GM15510 (cell line): ENCODE results near the gene RMND5B.

Experiments used
- POLR2A ChIP-seq: IDR thresholded peaks from 3 replicates; pipeline ENCODE4 v1.6.1; 2011; ENCODE audit warnings: borderline replicate concordance; ENCODE audit not compliant: insufficient read length; ENCODE audit errors: extremely low read depth

The RMND5B gene

DNA sequence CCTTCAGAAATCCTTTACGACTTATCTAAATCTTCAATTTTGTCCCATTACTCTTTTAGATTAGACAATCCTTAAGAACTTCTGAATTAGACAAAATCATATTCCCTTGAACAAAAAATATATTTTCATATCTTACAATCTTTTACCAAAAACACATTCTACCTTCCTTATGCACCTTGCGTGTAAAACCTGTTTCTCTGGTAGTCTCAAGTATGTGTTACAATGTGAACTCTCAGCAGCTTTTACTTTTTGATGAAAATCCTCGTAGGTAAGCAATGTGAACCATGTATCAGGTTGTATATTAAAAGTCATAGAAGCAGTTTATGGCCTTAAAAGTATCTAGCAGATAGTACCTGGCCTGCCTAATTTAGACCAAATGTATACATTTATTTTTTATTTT, 43.6 kb downstream of the RMND5B start:
- no peak for TF ChIP-seq POLR2A

DNA sequence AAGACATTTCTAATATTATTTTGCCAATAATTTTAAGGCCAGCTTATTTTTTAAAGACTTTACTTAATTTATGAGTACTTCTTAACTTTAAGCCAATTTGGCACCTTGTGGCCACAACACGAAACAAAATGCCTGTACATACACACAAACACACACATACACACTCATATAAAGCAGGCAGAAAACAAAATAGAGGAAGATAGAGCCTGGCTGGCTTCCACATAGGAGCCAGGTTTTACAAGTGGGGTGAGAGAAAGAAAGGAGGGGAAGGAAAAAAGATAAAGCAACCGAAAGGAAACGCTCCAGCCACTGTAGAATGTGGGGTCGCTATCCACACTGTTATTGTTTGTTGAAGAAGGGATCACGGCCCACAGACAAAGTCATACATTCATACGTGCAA, 46.0 kb downstream of the RMND5B start:
- no peak for TF ChIP-seq POLR2A

DNA sequence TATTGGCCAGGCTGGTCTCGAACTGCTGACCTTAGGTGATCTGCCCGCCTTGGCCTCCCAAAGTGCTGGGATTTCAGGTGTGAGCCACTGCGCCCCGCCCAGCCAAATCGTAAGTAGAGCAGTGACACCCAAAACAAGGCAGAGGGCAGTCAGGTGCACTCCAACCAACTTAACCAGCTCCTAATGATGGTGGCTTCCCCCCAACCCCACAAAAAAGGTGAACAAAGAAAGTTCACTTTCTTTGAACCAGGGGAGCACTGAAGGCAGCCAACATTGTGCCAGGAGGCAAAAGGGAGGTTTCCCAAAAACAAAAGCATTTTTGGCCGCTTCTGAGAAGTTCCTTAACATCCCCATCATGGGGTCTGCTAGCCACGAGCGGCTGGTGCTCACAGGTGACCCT, 46.8 kb downstream of the RMND5B start:
- TF ChIP-seq POLR2A, result no peak

DNA sequence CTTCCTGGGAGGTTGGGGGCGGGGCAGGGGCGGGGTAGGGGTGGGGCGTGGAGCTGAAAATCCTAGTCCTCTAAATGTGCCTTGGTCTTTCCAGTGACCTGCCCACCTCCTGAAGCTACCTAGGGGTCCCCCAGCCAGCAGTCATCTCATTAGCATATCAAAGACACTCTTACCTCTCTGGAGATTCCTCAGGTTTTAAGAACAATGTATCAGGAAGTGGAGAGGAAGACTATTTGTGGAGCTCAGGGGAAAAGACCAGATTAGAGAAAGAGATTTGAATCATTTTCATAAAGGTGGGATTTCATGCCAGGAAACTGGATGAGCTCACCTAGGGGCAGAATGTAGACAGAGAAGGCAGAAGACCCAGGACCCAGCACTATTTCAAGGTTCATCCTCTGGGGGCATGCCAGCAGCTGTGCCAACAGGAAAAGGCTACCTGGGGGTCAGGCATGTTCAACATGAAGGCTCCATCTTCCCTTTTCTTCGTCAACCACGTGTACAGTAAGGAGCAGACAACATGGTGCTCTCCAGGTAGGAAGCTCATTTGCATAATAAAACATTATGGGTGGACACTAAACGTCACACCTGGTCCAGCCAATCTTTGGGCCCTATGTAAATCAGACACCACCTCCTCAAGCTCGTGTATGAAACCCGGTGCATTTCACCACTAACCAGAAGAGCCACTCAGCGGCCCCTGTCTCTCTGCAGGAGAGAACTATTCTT, 49.5 kb downstream of the RMND5B start:
- TF ChIP-seq POLR2A, result no peak

DNA sequence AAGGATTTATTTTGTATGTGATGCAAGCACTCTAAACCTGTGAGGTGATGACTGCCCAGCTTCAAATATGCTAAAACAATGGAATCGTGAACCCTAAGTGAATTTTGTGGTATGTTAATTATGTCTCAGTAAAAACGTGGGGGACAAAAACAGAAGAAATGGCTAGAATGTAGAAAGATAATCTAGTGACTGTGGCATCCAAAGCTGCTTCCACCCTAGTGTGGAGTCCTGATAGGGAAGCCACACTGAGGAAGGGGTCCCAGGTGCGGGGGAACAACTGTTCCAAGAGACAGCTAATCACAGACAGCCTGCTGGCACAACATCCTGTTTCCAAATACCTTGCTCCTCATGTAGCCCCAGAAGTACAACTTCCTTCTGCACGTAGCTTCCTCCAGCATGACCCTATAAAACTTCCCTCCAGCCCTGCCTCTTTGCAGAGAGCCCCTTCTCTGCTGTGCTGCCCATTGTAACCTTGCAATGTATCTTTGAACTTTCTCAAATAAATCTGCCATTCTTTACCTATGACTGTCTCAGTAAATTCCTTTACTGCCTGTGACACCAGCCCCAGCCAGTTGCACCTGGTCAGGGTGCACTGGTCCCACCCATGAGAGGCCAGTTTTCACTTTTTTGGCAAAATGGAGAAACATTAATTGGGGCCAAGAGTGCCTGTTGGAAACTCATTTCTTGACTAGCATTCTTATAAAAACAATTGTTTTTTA, 51.5 kb downstream of the RMND5B start:
- TF ChIP-seq POLR2A, result no peak

DNA sequence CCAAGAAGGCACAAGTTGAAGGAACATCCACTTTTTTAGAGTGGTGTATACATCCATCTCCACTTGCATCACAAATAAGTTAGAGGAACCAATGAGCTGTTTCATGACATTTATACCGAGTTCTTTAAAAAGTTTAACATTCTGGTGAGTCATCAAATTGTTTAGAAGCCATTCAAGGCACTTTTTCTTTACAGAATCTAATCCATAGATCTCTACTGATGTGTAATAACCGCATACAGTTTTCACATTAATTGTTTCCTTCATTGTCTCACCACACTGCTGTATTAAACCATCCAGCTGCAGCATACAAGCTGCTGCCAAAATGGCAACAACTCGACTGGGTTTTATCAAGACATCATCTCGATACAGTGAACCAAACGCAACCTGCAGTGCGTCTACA, 55.6 kb downstream of the RMND5B start:
- no peak for TF ChIP-seq POLR2A

DNA sequence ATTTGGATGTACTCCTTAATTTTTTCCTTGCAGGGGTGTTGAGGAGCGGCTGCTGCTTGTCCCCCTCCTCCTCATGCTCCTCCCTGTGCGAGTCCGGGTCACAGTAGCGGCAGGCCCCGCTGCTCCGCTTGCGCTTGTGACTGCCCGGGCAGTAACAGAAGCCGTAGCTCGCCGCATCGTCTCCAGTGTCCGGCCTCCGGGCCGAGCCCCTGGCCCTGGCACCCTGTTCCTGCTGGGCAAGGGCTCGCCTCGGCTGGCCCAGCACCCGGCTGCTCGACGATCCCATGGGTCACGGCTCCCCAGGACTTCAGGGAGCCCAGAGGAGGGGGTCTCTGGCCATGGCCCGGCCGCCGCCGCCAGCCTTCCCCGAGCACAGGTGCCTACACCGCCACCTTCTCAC, 56.2 kb downstream of the RMND5B start, which contains the start of gene GMCL2:
GMCL2 (minus strand) TSS at position 358 of the 400 bp plus-strand sequence; CDS start at position 286, 72 bp downstream.
- TF ChIP-seq POLR2A, result no peak

DNA sequence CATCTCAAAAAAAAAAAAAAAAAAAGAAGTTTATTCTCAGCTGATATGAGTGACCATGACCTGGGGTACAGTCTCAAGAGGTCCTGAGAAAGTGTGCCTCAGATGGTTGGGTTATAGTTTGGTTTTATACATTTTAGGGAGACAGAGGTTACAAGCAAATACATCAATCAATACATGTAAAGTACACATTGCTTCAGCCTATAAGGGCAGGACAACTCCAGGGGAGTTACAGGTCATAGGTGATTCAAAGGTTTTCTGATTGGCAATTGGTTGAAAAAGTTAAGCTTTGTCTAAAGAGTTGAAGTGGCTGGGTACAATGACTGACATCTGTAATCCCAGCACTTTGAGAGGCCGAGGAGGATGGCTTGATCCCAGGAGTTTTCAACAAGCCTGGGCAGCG, 58.6 kb downstream of the RMND5B start:
- TF ChIP-seq POLR2A, result no peak

DNA sequence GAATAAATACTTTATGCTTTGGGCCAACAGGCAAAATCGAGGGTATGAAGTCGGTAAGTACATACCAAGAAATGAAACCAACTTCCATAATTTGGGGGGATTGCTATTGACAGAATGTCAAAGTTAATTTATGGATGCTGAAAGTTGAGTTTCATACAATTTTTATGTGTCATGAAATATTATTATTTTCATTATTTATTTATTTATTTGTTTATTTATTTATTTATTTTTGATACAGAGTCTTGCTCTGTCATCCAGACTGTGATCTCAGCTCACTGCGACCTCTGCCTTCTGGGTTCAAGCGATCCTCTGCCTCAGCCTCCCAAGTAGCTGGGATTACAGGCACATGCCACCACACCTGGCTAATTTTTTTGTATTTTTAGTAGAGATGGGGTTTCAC, 60.8 kb downstream of the RMND5B start:
- TF ChIP-seq POLR2A, result no peak

DNA sequence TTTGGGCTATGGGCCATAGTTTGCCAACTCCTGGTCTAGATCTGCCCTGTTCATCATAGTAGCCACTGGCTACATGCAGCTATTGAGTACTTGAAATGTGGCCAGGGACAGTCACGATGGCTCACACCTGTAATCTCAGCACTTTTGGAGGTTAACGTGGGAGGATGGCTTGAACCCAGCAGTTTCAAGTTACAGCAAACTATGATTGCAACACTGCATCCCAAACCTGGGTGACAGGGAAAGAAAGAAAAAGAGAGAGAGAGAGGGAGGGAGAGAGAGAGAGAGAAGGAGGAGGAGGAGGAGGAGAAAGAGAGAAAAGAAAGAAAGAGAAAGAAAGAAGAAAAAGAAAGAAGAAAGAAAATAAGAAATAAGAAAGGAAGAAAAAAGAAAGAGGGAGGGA, 61.4 kb downstream of the RMND5B start:
- TF ChIP-seq POLR2A, result no peak

DNA sequence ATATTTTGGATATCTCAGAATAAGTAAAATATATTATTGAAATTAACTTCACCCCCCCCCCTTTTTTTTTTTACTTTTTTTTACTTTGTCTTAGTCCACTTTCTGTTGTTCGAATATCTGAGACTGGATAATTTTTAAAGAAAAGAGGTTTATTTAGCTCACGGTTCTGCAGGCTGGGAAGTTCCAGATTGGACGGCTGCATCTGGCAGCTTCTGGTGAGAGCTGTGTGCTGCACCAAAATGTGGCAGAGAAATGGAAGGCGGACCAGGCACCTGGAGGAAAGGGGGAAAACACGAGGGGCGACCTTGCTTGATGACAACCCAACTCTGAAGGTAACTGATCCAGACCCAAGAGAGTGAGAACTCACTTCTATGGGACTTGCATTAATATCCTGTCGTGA, 62.0 kb downstream of the RMND5B start:
- no peak for TF ChIP-seq POLR2A

DNA sequence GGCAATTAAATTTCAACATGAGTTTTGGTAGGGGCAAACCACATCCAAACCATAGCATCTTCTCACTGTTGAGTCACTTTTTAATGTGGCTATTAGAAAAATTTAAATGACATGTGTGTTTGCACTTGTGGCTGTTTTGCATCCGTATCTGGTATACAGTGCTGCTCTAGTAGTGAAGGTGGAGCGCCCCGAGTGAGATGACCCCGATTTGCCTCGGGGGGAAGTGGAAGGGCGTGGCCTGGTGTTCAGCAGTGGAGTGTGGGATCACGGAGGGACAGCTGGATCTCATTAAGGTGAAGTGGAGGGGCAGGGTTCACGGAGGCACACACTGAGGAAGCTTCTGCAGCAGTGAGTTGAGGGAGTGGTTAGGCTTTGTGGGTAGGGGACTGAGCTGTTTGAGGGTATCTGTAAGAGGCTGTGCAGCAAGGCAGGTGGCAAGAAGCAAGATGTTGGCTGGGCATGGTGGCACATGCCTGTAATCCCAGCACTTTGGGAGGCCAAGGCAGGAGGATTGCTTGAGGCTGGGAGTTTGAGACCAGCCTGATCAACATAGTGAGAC, 62.5 kb downstream of the RMND5B start:
- no peak for TF ChIP-seq POLR2A

DNA sequence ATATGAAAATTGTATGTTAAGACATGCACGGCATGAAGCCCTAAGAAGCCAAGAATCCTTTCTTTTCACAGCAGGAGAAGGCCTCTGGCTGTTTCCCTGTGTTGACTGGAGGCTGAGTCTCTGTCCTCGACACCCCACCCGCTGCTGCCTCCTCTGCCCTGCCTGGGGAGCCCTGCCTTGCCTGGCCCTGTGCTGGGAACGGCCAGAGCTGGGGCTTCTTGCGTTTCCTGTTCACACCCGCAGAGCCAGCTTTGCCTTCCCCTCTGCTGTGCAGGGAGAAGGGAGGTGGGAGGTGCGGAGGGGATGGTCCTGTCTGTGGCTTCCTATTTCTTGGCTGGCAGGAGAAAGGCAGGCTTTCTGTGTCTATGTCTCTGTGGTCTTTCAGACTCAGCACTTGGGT, 63.2 kb downstream of the RMND5B start:
- no peak for TF ChIP-seq POLR2A

DNA sequence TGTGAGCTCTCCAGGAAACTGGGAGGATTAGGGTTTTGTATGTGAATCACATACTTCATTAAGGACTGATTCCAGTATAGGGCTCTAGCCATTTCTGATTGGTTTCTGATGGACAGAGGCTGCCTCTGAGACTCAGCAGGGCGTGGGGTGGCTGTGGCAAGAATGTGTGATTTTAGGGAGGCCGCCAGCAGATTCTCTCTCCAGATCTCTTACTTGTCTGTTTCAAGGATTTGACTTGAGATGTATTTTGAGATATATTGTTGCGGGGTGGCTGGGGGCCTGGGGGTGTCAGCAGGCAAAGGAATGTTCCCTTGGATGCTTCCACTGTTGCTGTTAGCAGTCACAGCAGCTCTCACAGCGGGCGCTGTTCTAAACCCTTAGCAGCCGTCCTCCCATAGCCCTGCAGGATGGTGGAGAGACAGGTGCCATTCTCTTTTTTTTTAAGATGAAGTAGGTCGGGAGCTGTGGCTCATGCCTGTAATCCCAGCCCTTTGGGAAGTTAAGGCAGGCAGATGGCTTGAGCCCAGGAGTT, 65.5 kb downstream of the RMND5B start:
- no peak for TF ChIP-seq POLR2A

DNA sequence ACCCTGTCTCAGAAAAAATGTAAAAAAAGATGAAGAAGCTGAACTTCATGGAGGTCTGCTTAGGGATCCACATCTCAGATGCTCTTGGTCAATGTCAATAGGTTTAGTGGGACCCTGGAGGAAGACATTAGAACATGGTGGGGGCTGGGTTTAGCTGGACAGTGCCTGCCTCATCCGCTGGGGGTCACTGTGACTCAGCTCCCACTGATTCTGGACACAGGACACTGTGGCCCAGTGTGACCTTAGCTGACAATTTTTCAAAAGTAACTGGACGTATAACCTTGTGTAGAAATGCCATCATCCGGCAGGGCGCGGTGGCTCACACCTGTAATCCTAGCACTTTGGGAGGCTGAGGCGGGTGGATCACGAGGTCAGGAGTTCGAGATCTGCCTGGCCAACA, 66.2 kb downstream of the RMND5B start:
- TF ChIP-seq POLR2A, result no peak
